Tibial artery (tissue), 4 donors: ENCODE measurements around the gene FAM184A.

Experiments
- DNase-seq, 2 donors: peaks; one replicate each; pipeline ENCODE4 v3.0.0-alpha.2; 2019
- H3K27ac ChIP-seq, 2 donors: fragments of 200-600 bp; sonication (generic) in 1 of 2; 1 replicate in 1 of 2; 2 replicates in 1 of 2; pipeline ENCODE4 v1.5.1; 2018 to 2019; ENCODE audit warnings: mild to moderate bottlenecking in 1 of 2
- H3K27me3 ChIP-seq, 2 donors: fragments of 200-600 bp; sonication (generic) in 1 of 2; one replicate each; pipeline versions ENCODE4 v1.5.1 to v1.6.0; 2016 to 2019
- H3K36me3 ChIP-seq, 3 donors: fragments of 200-600 bp; sonication (generic) in 2 of 3; one replicate each; pipeline ENCODE4 v1.5.1; 2016 to 2019; ENCODE audit warnings: mild to moderate bottlenecking in 2 of 3
- H3K4me1 ChIP-seq, 4 donors: fragments of 200-600 bp; sonication (generic) in 2 of 4; 1 replicate in 3 of 4; 2 replicates in 1 of 4; pipeline ENCODE4 v1.5.1; 2016 to 2019
- H3K4me3 ChIP-seq, 2 donors: fragments of 200-600 bp; sonication (generic) in 1 of 2; 1 replicate in 1 of 2; 2 replicates in 1 of 2; pipeline ENCODE4 v1.5.1; 2018 to 2019; ENCODE audit warnings: mild to moderate bottlenecking in 2 of 2
- H3K9me3 ChIP-seq, 3 donors: fragments of 200-600 bp; sonication (generic) in 1 of 3; one replicate each; pipeline ENCODE4 v1.5.1; 2016 to 2019
- CTCF ChIP-seq, 2 experiments: fragments of 200-600 bp in 1 of 2; fragments of 450-650 bp in 1 of 2; IDR thresholded peaks; one replicate each; pipeline ENCODE4 v1.5.1; 2017 to 2019; ENCODE audit warnings: antibody characterized with exemption in 2 of 2, mild to moderate bottlenecking in 1 of 2, moderate library complexity in 1 of 2
- intact Hi-C: fragments of 100-400 bp; cut with DNase I; formaldehyde crosslinking; loops from one replicate; pipeline ENCODE4 v1.15.0; 2023; ENCODE audit warnings: low total_unique reads

Gene FAM184A

GRCh38 chr6:118965843-118966370, 112.6 kb downstream of the FAM184A start:
- Histone ChIP-seq H3K9me3 (no peaks in the 10 kb centered on the region), H3K27me3 (no peaks in the 10 kb centered on the region), H3K4me1 (no peaks in the 10 kb centered on the region), H3K4me3 (no peak overlapping the region), H3K27ac (no peak overlapping the region), H3K36me3 (peaks cover 0 to 6% (median 0%) of the 10 kb centered on the region in 3 donors)
- intact Hi-C loops = loop anchor here (2.0 kb wide), 1 partner anchor 143 kb away; no protein-coding TSS in a partner anchor
- no peak for DNase-seq
- no peak for TF ChIP-seq CTCF (IDR thresholded peaks at IDR 0.05)

GRCh38 chr6:118965371-118965770, 113.1 kb downstream of the FAM184A start:
- intact Hi-C loops = loop anchor here (2.0 kb wide), 1 partner anchor 143 kb away; no protein-coding TSS in a partner anchor
- Histone ChIP-seq H3K27me3 (no peaks in the 10 kb centered on the region), H3K36me3 (peaks cover 0 to 6% (median 0%) of the 10 kb centered on the region in 3 donors), H3K4me3 (no peak overlapping the region), H3K4me1 (no peaks in the 10 kb centered on the region), H3K27ac (no peak overlapping the region), H3K9me3 (no peaks in the 10 kb centered on the region)
- no peak for DNase-seq
- TF ChIP-seq CTCF (IDR thresholded peaks at IDR 0.05) = no peak

GRCh38 chr6:118963003-118963402, 115.5 kb downstream of the FAM184A start:
- H3K9me3 ChIP-seq = no peaks in the 10 kb centered on the region
- no peak overlapping the region for H3K4me3 ChIP-seq
- no peak overlapping the region for H3K27ac ChIP-seq
- peaks cover 0 to 6% (median 0%) of the 10 kb centered on the region in 3 donors for H3K36me3 ChIP-seq
- no peaks in the 10 kb centered on the region for H3K4me1 ChIP-seq
- no peak for DNase-seq
- peak in 1 of 2 experiments; percentile 19 for TF ChIP-seq CTCF (IDR thresholded peaks at IDR 0.05)
- H3K27me3 ChIP-seq = no peaks in the 10 kb centered on the region
- intact Hi-C loops = no loop called here

GRCh38 chr6:118959903-118960302, 118.6 kb downstream of the FAM184A start:
- Histone ChIP-seq H3K4me1 (no peaks in the 10 kb centered on the region), H3K9me3 (no peaks in the 10 kb centered on the region), H3K27me3 (no peaks in the 10 kb centered on the region), H3K27ac (no peak overlapping the region), H3K4me3 (no peak overlapping the region), H3K36me3 (no peaks in the 10 kb centered on the region)
- no peak for DNase-seq
- no peak for TF ChIP-seq CTCF (IDR thresholded peaks at IDR 0.05)
- intact Hi-C loops = no loop called here

GRCh38 chr6:118953391-118953790, 125.1 kb downstream of the FAM184A start:
- no peak for DNase-seq
- no peak overlapping the region for H3K27ac ChIP-seq
- H3K4me1 ChIP-seq = no peaks in the 10 kb centered on the region

More at GRCh38 chr6:118953391-118953790, 125.1 kb downstream of the FAM184A start:
- no peak overlapping the region for H3K4me3 ChIP-seq
- TF ChIP-seq CTCF (IDR thresholded peaks at IDR 0.05) = no peak
- no peaks in the 10 kb centered on the region for H3K36me3 ChIP-seq
- H3K9me3 ChIP-seq = peaks cover 0 to 11% (median 0%) of the 10 kb centered on the region in 3 donors
- intact Hi-C loops = no loop called here
- H3K27me3 ChIP-seq = no peaks in the 10 kb centered on the region
